HEK293 (cell line): ENCODE results near the gene JMJD6.

Source experiments
- BCL11B ChIP-seq: fragments of 450-650 bp; formaldehyde crosslinking; IDR thresholded peaks from 2 replicates; pipeline ENCODE4 v1.5.1; 2016; ENCODE audit warnings: low read depth, missing biosample characterization, missing genetic modification characterization
- GLI4 ChIP-seq: fragments of 450-650 bp; formaldehyde crosslinking; IDR thresholded peaks from 2 replicates; pipeline ENCODE4 v1.5.1; 2016; ENCODE audit warnings: missing biosample characterization, missing genetic modification characterization
- HOXC10 ChIP-seq: sonication (generic); formaldehyde crosslinking; IDR thresholded peaks from 2 replicates; pipeline ENCODE4 v1.8.1; 2023; ENCODE audit warnings: mild to moderate bottlenecking, missing genetic modification reagents
- KLF1 ChIP-seq: fragments of 450-650 bp; formaldehyde crosslinking; IDR thresholded peaks from 2 replicates; pipeline ENCODE4 v1.5.1; 2016; ENCODE audit warnings: missing biosample characterization, missing genetic modification characterization
- KLF7 ChIP-seq: fragments of 450-650 bp; formaldehyde crosslinking; IDR thresholded peaks from 2 replicates; pipeline ENCODE4 v1.5.1; 2016; ENCODE audit warnings: missing biosample characterization, missing genetic modification characterization, borderline replicate concordance
- KLF8 ChIP-seq: fragments of 450-650 bp; formaldehyde crosslinking; IDR thresholded peaks from 2 replicates; pipeline ENCODE4 v1.5.1; 2016; ENCODE audit warnings: missing biosample characterization, missing genetic modification characterization
- PRDM2 ChIP-seq: fragments of 450-650 bp; formaldehyde crosslinking; IDR thresholded peaks from 2 replicates; pipeline ENCODE4 v1.5.1; 2016; ENCODE audit warnings: missing biosample characterization, missing genetic modification characterization, borderline replicate concordance
- SALL2 ChIP-seq: fragments of 450-650 bp; formaldehyde crosslinking; IDR thresholded peaks from 2 replicates; pipeline ENCODE4 v1.5.0; 2017; ENCODE audit warnings: missing biosample characterization, mild to moderate bottlenecking, missing genetic modification characterization, borderline replicate concordance
- SCRT2 ChIP-seq: fragments of 450-650 bp; formaldehyde crosslinking; IDR thresholded peaks from 2 replicates; pipeline ENCODE4 v1.5.1; 2016; ENCODE audit warnings: missing biosample characterization, missing genetic modification characterization
- WT1 ChIP-seq: fragments of 450-650 bp; formaldehyde crosslinking; IDR thresholded peaks from 2 replicates; pipeline ENCODE4 v1.5.1; 2016; ENCODE audit warnings: missing biosample characterization, missing genetic modification characterization
- ZBTB21 ChIP-seq: fragments of 450-650 bp; formaldehyde crosslinking; IDR thresholded peaks from 2 replicates; pipeline ENCODE4 v1.5.1; 2017; ENCODE audit warnings: missing biosample characterization, missing genetic modification characterization
- ZFP37 ChIP-seq: fragments of 450-650 bp; formaldehyde crosslinking; IDR thresholded peaks from 2 replicates; pipeline ENCODE4 v1.5.1; 2016; ENCODE audit warnings: missing biosample characterization, missing genetic modification characterization
- ZNF114 ChIP-seq: fragments of 450-650 bp; formaldehyde crosslinking; IDR thresholded peaks from 2 replicates; pipeline ENCODE4 v1.5.0; 2017; ENCODE audit warnings: missing biosample characterization, missing genetic modification characterization
- ZNF140 ChIP-seq: fragments of 450-650 bp; formaldehyde crosslinking; IDR thresholded peaks from 2 replicates; pipeline ENCODE4 v1.5.1; 2016; ENCODE audit warnings: missing biosample characterization, missing genetic modification characterization
- ZNF19 ChIP-seq: fragments of 450-650 bp; formaldehyde crosslinking; IDR thresholded peaks from 2 replicates; pipeline ENCODE4; 2016; ENCODE audit warnings: missing biosample characterization, missing genetic modification characterization, low read depth
- ZNF211 ChIP-seq: fragments of 450-650 bp; formaldehyde crosslinking; IDR thresholded peaks from 2 replicates; pipeline ENCODE4 v1.5.1; 2016; ENCODE audit warnings: low read depth, missing biosample characterization, missing genetic modification characterization
- ZNF214 ChIP-seq: fragments of 450-650 bp; formaldehyde crosslinking; IDR thresholded peaks from 2 replicates; pipeline ENCODE4 v1.5.1; 2017; ENCODE audit warnings: missing biosample characterization, mild to moderate bottlenecking, missing genetic modification characterization, borderline replicate concordance
- ZNF324 ChIP-seq: fragments of 450-650 bp; formaldehyde crosslinking; IDR thresholded peaks from 2 replicates; pipeline ENCODE4 v1.5.1; 2016; ENCODE audit warnings: missing biosample characterization, missing genetic modification characterization
- ZNF391 ChIP-seq: fragments of 450-650 bp; formaldehyde crosslinking; IDR thresholded peaks from 2 replicates; pipeline ENCODE4 v1.5.1; 2016; ENCODE audit warnings: low read depth, missing biosample characterization, missing genetic modification characterization, borderline replicate concordance
- ZNF423 ChIP-seq: fragments of 450-650 bp; formaldehyde crosslinking; IDR thresholded peaks from 2 replicates; pipeline ENCODE4 v1.5.1; 2016; ENCODE audit warnings: missing biosample characterization, missing genetic modification characterization
- ZNF548 ChIP-seq: fragments of 450-650 bp; formaldehyde crosslinking; IDR thresholded peaks from 2 replicates; pipeline ENCODE4 v1.5.1; 2016; ENCODE audit warnings: missing biosample characterization, missing genetic modification characterization
- ZNF561 ChIP-seq: fragments of 450-650 bp; IDR thresholded peaks from 2 replicates; pipeline ENCODE4 v1.5.1; 2018; ENCODE audit warnings: missing biosample characterization, missing genetic modification characterization, borderline replicate concordance
- ZNF704 ChIP-seq: fragments of 450-650 bp; formaldehyde crosslinking; IDR thresholded peaks from 2 replicates; pipeline ENCODE4 v1.5.1; 2016; ENCODE audit warnings: missing biosample characterization, missing genetic modification characterization
- ZSCAN16 ChIP-seq: fragments of 450-650 bp; formaldehyde crosslinking; IDR thresholded peaks from 2 replicates; pipeline ENCODE4 v1.5.1; 2016; ENCODE audit warnings: missing biosample characterization, missing genetic modification characterization
- TF ChIP-seq, protein P1 (sequence below): fragments of 450-650 bp; formaldehyde crosslinking; IDR thresholded peaks from 2 replicates; pipeline ENCODE4 v1.5.1; 2016; ENCODE audit warnings: missing biosample characterization, missing genetic modification characterization
- TF ChIP-seq, protein P2 (sequence below): fragments of 450-650 bp; IDR thresholded peaks from 2 replicates; pipeline ENCODE4 v1.5.1; 2018; ENCODE audit warnings: missing biosample characterization, mild to moderate bottlenecking, missing genetic modification characterization
- TF ChIP-seq, protein P3 (sequence below): fragments of 450-650 bp; formaldehyde crosslinking; IDR thresholded peaks from 2 replicates; pipeline ENCODE4 v1.5.0; 2017; ENCODE audit warnings: missing biosample characterization, missing genetic modification characterization, borderline replicate concordance

Gene JMJD6

GRCh38 chr17:76736349-76737081 is 10.1 kb upstream of the JMJD6 start (continued):
- peak; percentile 58; the same call in 1 of the 2 replicates for TF ChIP-seq KLF7
- TF ChIP-seq ZNF391 (tag by site-specific recombination) = no peak; the same call in none of the 2 replicates
- no peak for TF ChIP-seq ZSCAN16 (tag by site-specific recombination)
- no peak for TF ChIP-seq ZBTB21
- peak; percentile 20; the same call in 1 of the 2 replicates for TF ChIP-seq BCL11B
- TF ChIP-seq ZNF423 = 0 out of 2 replicates have a peak, but pooled peaks have one; percentile 50
- no peak for TF ChIP-seq ZNF324 (tag by site-specific recombination)
- no peak for TF ChIP-seq ZNF561 (tag by site-specific recombination)
- TF ChIP-seq, protein P1, sequence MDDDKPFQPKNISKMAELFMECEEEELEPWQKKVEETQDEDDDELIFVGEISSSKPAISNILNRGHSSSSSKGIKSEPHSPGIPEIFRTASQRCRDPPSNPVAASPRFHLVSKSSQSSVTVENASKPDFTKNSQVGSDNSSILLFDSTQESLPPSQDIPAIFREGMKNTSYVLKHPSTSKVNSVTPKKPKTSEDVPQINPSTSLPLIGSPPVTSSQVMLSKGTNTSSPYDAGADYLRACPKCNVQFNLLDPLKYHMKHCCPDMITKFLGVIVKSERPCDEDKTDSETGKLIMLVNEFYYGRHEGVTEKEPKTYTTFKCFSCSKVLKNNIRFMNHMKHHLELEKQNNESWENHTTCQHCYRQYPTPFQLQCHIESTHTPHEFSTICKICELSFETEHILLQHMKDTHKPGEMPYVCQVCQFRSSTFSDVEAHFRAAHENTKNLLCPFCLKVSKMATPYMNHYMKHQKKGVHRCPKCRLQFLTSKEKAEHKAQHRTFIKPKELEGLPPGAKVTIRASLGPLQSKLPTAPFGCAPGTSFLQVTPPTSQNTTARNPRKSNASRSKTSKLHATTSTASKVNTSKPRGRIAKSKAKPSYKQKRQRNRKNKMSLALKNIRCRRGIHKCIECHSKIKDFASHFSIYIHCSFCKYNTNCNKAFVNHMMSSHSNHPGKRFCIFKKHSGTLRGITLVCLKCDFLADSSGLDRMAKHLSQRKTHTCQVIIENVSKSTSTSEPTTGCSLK (tag by site-specific recombination) = no peak
- TF ChIP-seq ZNF19 (tag by site-specific recombination) = no peak
- peak; percentile 93 for TF ChIP-seq KLF1 (tag by site-specific recombination)
- TF ChIP-seq HOXC10 (CRISPR knock-in tag) = no peak
- peak; percentile 93 for TF ChIP-seq KLF8 (tag by site-specific recombination)
- TF ChIP-seq WT1 (tag by site-specific recombination) = no peak
- no peak for TF ChIP-seq ZNF211
- TF ChIP-seq ZNF140 (tag by site-specific recombination) = no peak
- TF ChIP-seq SALL2 (tag by site-specific recombination) = no peak; the same call in 1 of the 2 replicates
- TF ChIP-seq ZNF114 (tag by site-specific recombination) = no peak
- peak; percentile 99; the same call in 1 of the 2 replicates for TF ChIP-seq PRDM2 (tag by site-specific recombination)
- TF ChIP-seq GLI4 (tag by site-specific recombination) = no peak
- TF ChIP-seq ZNF704 (tag by site-specific recombination) = no peak
- TF ChIP-seq ZNF214 (tag by site-specific recombination) = no peak
- no peak for TF ChIP-seq SCRT2
- TF ChIP-seq ZNF548 = no peak
- TF ChIP-seq, protein P2, sequence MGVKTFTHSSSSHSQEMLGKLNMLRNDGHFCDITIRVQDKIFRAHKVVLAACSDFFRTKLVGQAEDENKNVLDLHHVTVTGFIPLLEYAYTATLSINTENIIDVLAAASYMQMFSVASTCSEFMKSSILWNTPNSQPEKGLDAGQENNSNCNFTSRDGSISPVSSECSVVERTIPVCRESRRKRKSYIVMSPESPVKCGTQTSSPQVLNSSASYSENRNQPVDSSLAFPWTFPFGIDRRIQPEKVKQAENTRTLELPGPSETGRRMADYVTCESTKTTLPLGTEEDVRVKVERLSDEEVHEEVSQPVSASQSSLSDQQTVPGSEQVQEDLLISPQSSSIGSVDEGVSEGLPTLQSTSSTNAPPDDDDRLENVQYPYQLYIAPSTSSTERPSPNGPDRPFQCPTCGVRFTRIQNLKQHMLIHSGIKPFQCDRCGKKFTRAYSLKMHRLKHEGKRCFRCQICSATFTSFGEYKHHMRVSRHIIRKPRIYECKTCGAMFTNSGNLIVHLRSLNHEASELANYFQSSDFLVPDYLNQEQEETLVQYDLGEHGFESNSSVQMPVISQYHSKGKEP = 0 out of 2 replicates have a peak, but pooled peaks have one; percentile 44
- TF ChIP-seq, protein P3, sequence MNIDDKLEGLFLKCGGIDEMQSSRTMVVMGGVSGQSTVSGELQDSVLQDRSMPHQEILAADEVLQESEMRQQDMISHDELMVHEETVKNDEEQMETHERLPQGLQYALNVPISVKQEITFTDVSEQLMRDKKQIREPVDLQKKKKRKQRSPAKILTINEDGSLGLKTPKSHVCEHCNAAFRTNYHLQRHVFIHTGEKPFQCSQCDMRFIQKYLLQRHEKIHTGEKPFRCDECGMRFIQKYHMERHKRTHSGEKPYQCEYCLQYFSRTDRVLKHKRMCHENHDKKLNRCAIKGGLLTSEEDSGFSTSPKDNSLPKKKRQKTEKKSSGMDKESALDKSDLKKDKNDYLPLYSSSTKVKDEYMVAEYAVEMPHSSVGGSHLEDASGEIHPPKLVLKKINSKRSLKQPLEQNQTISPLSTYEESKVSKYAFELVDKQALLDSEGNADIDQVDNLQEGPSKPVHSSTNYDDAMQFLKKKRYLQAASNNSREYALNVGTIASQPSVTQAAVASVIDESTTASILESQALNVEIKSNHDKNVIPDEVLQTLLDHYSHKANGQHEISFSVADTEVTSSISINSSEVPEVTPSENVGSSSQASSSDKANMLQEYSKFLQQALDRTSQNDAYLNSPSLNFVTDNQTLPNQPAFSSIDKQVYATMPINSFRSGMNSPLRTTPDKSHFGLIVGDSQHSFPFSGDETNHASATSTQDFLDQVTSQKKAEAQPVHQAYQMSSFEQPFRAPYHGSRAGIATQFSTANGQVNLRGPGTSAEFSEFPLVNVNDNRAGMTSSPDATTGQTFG = no peak
- no peak for TF ChIP-seq ZFP37 (tag by site-specific recombination)
